ENCODE data around the gene GJA5. TPM values are rescaled to one million over a fixed set of nuclear protein-coding genes. Genes with fewer than 3 reads are reported as not detected.

GJA5 gene
- total RNA-seq, 1 experiment from 2014 or later: not detected

GRCh38 chr1:147753081-147753480, 7.3 kb downstream of the GJA5 start:
- ChIA-PET CTCF (no interaction called here), POLR2A (no interaction called here)
- intact Hi-C loops (cut with micrococcal nuclease; ENCODE audit: unreplicated experiment): no loop called here
- Histone ChIP-seq H3K27me3 (ENCODE audit: control insufficient read depth, insufficient read depth, low read length) (no peaks in the 10 kb centered on the region), H3K9me3 (ENCODE audit: control insufficient read depth, insufficient read depth, low read depth, low read length) (no peaks in the 10 kb centered on the region), H3K36me3 (ENCODE audit: control insufficient read depth, insufficient read depth, low read length) (no peaks in the 10 kb centered on the region), H3K27ac (ENCODE audit: low read length) (no peak overlapping the region), H3K4me1 (ENCODE audit: control insufficient read depth, insufficient read depth, low read length) (no peaks in the 10 kb centered on the region), H3K4me3 (ENCODE audit: low read depth in 2 of 2, low read length in 2 of 2) (no peak overlapping the region)
- TF ChIP-seq SIN3A (IDR thresholded peaks at IDR 0.05; ENCODE audit: borderline replicate concordance, insufficient read depth, low read depth, low read length) (no peak), REST (IDR thresholded peaks at IDR 0.05; ENCODE audit: insufficient read depth in 1 of 2, low read depth in 2 of 2, low read length in 1 of 2) (no peak), CTCF (IDR thresholded peaks at IDR 0.05) (no peak), POLR2AphosphoS5 (IDR thresholded peaks at IDR 0.05; ENCODE audit: low read depth, low read length) (no peak), TCF7L2 (IDR thresholded peaks at IDR 0.05; ENCODE audit: low read depth, low read length) (no peak)
- no peak for DNase-seq (ENCODE audit: low read depth, low spot score)
- BruUV-seq (replicated peaks): no TSS peak
- ATAC-seq: no peak
- in situ Hi-C loops (cut with HindIII; ENCODE audit: low pct_unique_long_range_greater_than_20kb, low sequenced_read_pairs): no loop called here

- intact Hi-C loops (cut with micrococcal nuclease; ENCODE audit: unreplicated experiment) (no loop called here), in situ Hi-C loops (cut with HindIII; ENCODE audit: low pct_unique_long_range_greater_than_20kb, low sequenced_read_pairs) (no loop called here)
- no peak overlapping the region for H3K27ac ChIP-seq (ENCODE audit: low read length)
- H3K4me1 ChIP-seq (ENCODE audit: control insufficient read depth, insufficient read depth, low read length): no peaks in the 10 kb centered on the region
- POLR2A ChIA-PET: no interaction called here
- H3K9me3 ChIP-seq (ENCODE audit: control insufficient read depth, insufficient read depth, low read depth, low read length): no peaks in the 10 kb centered on the region
- DNase-seq (ENCODE audit: low read depth, low spot score) (no peak), ATAC-seq (no peak)
- CTCF ChIA-PET: no interaction called here
- no peaks in the 10 kb centered on the region for H3K36me3 ChIP-seq (ENCODE audit: control insufficient read depth, insufficient read depth, low read length)
- no peaks in the 10 kb centered on the region for H3K27me3 ChIP-seq (ENCODE audit: control insufficient read depth, insufficient read depth, low read length)
- TF ChIP-seq SIN3A (IDR thresholded peaks at IDR 0.05; ENCODE audit: borderline replicate concordance, insufficient read depth, low read depth, low read length): no peak
- TF ChIP-seq REST (IDR thresholded peaks at IDR 0.05; ENCODE audit: insufficient read depth in 1 of 2, low read depth in 2 of 2, low read length in 1 of 2): no peak
- TF ChIP-seq TCF7L2 (IDR thresholded peaks at IDR 0.05; ENCODE audit: low read depth, low read length): no peak
- TF ChIP-seq CTCF (IDR thresholded peaks at IDR 0.05): no peak
- TF ChIP-seq POLR2AphosphoS5 (IDR thresholded peaks at IDR 0.05; ENCODE audit: low read depth, low read length): no peak
- H3K4me3 ChIP-seq (ENCODE audit: low read depth in 2 of 2, low read length in 2 of 2): no peak overlapping the region
- BruUV-seq (replicated peaks): no TSS peak
These were observed 7.9 kb downstream of the GJA5 start for GRCh38 chr1:147752511-147752910.

Data from Panc1 (cell line).